ENCODE data around the gene RAB6D. TPM values are rescaled to one million over a fixed set of nuclear protein-coding genes. Genes with fewer than 3 reads are reported as not detected.

Gene RAB6D
- total and polyA plus RNA-seq, 2 of the 13 experiments (the other 11 are each of a cell fraction or from before 2014, with no cell fraction given) = 0.01 TPM; not detected in 1

GRCh38 chr2:131366643-131367042, 2.7 kb upstream of the RAB6D start (continued):
- TF ChIP-seq DZIP1 (CRISPR knock-in tag; IDR thresholded peaks at IDR 0.05) = no peak
- TF ChIP-seq PREB (CRISPR knock-in tag; IDR thresholded peaks at IDR 0.05) = no peak

GRCh38 chr2:131365452-131365851, 1.5 kb upstream of the RAB6D start:
- no peaks in the 10 kb centered on the region for H3K9me3 ChIP-seq (ENCODE audit: low read length)
- ATAC-seq (no peak), FAIRE-seq (no peak), DNase-seq (ENCODE audit: low spot score) (no peak)
- no peak overlapping the region for H3K9ac ChIP-seq (ENCODE audit: insufficient read depth, low read depth, low read length)
- no peak overlapping the region for H3K27ac ChIP-seq (ENCODE audit: extremely low read length, insufficient read depth, low read length)
- no peak overlapping the region for H2AFZ ChIP-seq (ENCODE audit: low read length)
- no peaks in the 10 kb centered on the region for H3K36me3 ChIP-seq (replicated peaks in 1 of 2; ENCODE audit: control insufficient read depth in 1 of 2, insufficient read depth in 2 of 2, low read length in 2 of 2)
- ChIA-PET CTCF (ENCODE audit: low intra/inter-chr PET ratio, low total read pairs) (no interaction called here), POLR2A (no interaction called here)
- no peaks in the 10 kb centered on the region for H3K4me1 ChIP-seq (ENCODE audit: insufficient read depth, low read length)
- H3K4me3 ChIP-seq (replicated peaks in 1 of 3; ENCODE audit: insufficient read depth in 1 of 3, low read depth in 2 of 3, low read length in 3 of 3) = no peak overlapping the region
- H3K27me3 ChIP-seq (ENCODE audit: control insufficient read depth in 1 of 2, insufficient read depth in 2 of 2, low read length in 2 of 2) = peaks cover 0 to 16% of the 10 kb centered on the region in 2 experiments; a peak in 3 of 5 replicates
- in situ Hi-C loops (cut with HindIII; ENCODE audit: extremely low pct_ligation_motif_present, low pct_unique_long_range_greater_than_20kb) = no loop called here
- H3K79me2 ChIP-seq (ENCODE audit: insufficient read depth, low read length) = no peaks in the 10 kb centered on the region
- no TSS peak for BruUV-seq (replicated peaks)
- no peaks in the 10 kb centered on the region for H4K20me1 ChIP-seq (ENCODE audit: insufficient read depth, low read length)
- no peak overlapping the region for H3K4me2 ChIP-seq (ENCODE audit: low read depth, low read length)
- 47% methylated on average over 6 of the region's 6 CpGs for WGBS (ENCODE audit: low lambda C conversion rate)
- intact Hi-C loops (cut with micrococcal nuclease; ENCODE audit: unreplicated experiment) = no loop called here
- TF ChIP-seq ZBTB8A (CRISPR knock-in tag; IDR thresholded peaks at IDR 0.05; ENCODE audit: borderline replicate concordance, low read depth) (no peak), ZNF337 (CRISPR knock-in tag; IDR thresholded peaks at IDR 0.05; ENCODE audit: borderline replicate concordance, low read depth) (no peak), HIC2 (CRISPR knock-in tag; IDR thresholded peaks at IDR 0.05; ENCODE audit: low read depth) (no peak), NFATC3 (CRISPR knock-in tag; IDR thresholded peaks at IDR 0.05) (no peak), KDM3A (CRISPR knock-in tag; IDR thresholded peaks at IDR 0.05; ENCODE audit: low read depth) (no peak), RXRB (CRISPR knock-in tag; IDR thresholded peaks at IDR 0.05; ENCODE audit: borderline replicate concordance) (no peak), ZNF75D (CRISPR knock-in tag; IDR thresholded peaks at IDR 0.05; ENCODE audit: borderline replicate concordance) (no peak), FOXO4 (CRISPR knock-in tag; conservative IDR thresholded peaks at IDR 0.05) (no peak), ZNF513 (CRISPR knock-in tag; conservative IDR thresholded peaks at IDR 0.05) (no peak), ZBTB14 (CRISPR knock-in tag; IDR thresholded peaks at IDR 0.05) (no peak)
